ENCODE measurements around the gene CXorf38. TPM values are rescaled to one million over a fixed set of nuclear protein-coding genes. Genes with fewer than 3 reads are reported as not detected.
"Not testable (repeated sequence)": the region's sequence is repeated elsewhere in the genome, so short reads cannot be mapped to it uniquely, and the experiment has no call there.

Gene CXorf38
- total RNA-seq, 1 donor from 2014 or later: 15.9 TPM

DNA sequence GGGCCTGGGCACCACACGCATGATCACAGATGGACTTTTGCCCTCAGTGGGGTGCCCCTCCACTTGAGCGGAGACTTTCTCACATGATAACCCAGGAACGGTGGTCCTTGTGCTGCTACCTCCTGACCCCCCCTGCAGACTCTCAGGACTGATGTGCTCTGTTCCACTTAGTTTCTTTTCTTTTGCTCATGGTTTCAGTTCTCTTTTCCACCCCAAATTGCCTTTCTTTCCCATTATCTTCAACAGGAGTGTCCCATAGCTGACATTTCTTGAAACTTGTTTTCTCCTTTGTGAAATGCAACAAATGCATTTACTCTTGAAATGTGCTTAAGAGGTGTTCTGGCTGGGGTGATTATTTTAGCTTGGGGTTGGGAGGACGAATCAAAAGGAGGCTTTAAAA is 15.2 kb downstream of the CXorf38 start:
- no peak for DNase-seq (ENCODE audit: low read depth)

DNA sequence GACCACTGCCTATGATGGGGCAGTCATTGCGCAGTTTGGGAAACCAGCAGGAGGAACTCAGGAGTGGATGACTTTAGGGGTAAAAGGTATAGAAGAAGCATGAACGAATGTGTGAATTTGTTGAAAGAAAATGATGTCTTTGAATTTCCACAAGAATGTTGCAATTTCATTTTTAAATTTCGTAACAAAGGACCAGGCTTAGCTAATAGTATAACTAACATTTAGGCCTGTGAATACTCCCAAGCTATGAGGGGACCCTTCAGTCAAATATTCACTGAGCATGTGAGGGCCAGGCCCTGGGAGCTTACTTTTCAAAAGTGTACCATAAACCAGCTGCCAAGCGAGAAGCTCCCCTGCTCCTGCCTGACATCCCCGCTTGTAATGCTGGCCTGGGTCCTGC is 18.9 kb downstream of the CXorf38 start:
- DNase-seq (ENCODE audit: low read depth): no peak

DNA sequence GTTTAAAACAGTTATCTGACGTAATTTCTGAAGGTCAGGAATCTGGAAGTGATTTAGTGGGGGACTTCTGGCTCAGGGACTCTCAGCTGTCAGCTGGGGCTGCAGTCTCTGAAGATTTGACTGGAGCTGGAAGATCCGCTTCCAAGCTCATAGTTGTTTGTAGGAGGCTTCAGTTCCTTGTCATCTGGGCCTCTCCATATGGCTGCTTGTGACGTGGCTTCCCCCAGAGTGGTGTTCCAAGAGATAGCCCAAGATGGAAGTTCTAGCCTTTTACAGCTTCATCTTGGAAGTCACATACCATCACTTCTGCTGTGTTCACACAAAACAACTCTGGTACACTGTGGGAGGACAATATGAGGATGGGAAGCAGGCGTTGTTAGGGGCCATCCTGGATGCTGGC is 22.1 kb downstream of the CXorf38 start:
- no peak for DNase-seq (ENCODE audit: low read depth)

DNA sequence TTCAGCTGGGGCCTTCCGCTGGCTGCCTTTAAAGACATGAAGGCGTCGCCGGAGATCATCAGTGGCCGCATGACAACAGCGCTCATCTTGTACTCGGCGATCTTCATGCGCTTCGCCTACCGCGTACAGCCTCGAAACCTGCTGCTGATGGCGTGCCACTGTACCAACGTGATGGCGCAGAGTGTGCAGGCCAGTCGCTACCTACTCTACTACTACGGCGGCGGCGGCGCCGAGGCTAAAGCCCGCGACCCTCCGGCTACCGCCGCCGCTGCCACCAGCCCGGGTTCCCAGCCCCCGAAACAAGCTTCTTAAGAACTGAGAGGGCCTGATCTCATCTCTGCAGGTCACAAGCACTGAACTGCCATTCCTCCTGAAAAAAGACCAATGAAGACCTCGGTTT is 23.7 kb downstream of the CXorf38 start:
- DNase-seq (ENCODE audit: low read depth): no peak

DNA sequence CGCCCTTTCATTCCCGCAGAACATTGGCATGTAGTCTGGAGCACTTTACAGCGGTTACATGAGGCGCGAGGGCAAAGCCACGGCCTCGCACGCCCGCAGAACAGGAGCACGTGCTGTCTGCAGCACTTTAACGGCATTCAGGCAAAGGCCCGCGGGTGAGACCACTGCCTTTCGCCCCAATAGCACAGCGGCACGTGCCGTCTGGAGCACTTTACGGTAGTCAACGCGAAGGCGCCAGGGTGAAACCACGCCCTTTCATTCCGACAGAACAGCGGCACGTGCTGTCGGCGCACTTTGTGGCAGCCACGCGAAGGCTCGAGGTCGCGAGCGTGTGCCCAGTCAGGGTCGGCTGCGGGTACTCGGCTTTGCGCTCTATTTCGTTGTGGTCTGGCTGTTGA is 24.2 kb downstream of the CXorf38 start, which contains the start of gene MPC1L:
Gene MPC1L, plus strand, starts transcription at position 290 of the 398 bp plus-strand sequence. CDS start 138 bp downstream, outside the sequence.
- no peak for DNase-seq (ENCODE audit: low read depth)

DNA sequence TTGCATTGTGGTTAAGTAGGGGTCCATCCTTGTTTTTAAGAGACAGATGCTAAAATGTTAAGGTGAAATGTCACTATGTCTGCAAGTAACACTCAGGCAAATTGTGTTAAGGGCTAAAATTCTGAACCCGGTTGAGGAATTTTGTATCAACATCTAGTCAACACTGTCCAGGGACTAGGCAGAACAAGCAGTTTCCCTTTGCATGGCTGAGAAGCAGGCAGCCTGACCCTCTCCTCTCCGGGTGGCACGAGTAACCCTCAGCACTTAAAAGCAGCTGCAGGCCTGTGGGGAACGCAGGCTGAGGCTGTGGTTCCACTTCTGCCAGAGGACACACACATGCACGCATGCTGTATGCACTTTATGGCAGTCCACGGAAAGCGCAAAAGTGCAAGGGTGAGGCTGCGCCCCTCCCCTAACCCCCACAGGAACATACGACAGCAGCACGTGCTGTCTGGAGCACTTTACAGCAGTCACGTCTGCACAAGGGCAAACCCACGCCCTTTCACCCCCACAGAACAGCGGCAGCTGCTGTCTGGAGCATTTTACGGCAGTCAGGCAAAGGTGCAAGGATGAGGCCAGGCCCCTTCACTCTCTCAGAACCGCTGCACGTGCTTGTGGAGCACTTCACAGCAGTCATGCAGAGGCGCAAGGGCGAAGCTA is 24.8 kb downstream of the CXorf38 start:
- no peak for DNase-seq (ENCODE audit: low read depth)

DNA sequence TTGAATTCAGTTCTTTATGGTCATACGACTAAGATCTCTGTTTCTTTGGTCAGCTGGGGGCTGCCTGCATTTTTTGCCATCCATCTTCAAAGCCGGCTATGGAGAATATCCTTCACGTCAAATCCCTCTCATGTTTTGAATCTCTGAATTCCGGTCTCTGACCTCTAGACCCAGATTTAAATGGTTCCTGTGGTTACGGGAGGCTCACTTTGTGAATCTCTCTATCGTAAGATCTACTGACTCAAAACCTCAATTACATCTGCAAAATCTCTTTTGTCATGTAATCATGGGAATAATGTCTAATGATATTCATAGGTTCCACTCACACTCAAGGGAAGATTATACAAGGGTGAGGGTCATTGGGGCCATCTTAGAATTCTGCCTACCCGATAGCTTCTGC is 29.8 kb downstream of the CXorf38 start:
- no peak for DNase-seq (ENCODE audit: low read depth)

DNA sequence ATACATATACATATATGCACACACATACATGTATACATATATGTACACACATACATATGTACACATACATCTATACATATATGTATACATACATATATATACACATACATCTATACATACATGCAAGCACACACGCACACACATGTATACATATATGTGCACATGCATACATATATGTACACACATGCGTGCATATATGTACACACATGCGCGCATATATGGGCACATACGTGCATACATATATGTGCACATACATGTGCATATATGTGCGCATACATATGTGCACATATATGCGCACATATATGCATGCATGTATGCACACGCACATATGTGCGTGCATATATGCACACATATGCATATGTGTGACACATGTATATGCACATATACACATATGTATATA is 31.4 kb downstream of the CXorf38 start:
- DNase-seq (ENCODE audit: low read depth): no peak

DNA sequence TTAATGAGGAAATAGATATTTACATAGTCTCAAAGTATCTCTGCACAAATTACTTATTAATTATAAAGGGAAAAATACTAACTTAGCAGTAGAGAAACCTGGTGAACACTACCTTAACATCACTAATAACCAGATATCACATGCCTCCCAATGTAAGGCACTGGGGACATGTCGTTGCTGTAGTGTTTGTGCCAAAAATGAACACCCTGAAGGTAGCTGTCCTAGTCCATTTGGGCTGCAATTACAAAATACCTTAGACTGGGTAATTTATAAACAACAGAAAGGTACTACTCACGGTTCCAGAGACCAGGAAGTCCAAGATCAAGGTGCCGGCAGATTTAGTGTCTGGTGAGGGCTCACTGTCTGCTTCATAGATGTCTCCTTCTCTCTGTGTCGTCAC is 34.9 kb downstream of the CXorf38 start:
- DNase-seq (ENCODE audit: low read depth): no peak

DNA sequence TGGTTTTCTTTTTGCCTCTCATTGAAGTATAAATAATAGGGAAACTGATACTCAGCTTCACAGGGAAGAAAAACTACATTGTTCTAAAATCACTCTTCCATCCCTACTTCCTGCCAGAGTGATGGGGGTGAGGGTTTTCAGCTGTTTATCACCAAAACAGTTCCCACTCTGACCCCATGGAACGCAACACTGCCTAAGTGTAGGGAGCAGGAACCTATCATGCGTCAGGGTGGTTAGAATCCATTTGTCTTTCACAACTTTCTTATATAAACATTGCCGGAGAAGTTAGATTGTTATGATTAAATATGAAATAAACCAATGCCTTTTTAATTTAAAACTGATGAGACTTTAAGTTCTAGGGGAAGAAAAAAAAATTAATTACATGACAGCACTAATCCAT is 40.0 kb downstream of the CXorf38 start:
- no peak for DNase-seq (ENCODE audit: low read depth)

DNA sequence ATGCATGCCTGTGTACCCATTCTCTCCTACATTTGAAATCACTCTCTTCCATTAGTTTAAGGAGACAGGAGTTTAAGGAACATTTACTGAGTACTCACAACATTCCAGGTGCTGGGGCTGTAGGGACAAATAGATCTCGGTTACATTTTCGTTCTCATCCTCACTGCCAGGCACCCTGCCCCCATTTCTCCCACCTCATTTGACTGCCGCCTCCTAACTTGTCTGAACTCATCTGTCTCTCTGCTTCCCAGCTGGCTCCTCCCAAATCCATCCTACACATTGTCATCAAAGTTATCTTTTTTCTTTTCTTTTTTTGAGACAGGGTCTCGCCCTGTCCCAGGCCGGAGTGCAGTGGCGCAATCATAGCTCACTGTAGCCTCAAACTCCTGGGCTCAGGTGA is 43.9 kb downstream of the CXorf38 start:
- DNase-seq (ENCODE audit: low read depth): no peak

DNA sequence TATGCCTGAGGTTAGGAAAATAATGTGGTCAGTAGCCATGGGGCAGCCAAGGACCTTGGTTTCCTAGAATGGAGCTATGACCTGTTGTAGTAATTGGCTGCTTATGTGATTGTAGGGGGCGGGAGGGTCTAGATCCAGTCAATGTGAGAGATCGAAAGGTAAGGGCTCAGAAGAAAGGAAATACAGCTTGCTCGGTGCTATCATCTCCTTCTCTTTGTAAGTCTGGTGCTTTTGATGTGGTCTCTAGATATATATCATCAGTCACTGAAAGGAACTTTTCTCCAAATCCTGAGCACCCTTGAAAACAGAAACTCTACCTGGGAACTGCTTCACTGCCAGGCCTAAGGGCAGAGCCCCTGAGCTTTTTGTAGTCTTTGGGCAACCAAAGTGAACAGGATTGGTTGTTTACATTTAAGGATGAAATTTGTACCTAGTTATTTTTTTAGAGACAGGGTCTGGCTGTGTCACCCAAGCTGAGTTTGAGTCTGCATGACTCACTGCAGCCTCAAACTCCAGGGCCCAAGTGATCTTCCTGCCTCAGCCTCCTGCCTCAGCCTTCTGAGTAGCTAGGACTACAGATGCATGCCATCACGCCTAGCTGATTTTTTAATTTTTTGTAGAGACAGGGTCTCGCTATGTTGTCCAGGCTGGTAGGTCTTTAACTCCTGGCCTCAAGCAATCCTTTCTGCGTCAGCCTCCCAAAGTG is 57.6 kb downstream of the CXorf38 start:
- not testable (repeated sequence) for DNase-seq (ENCODE audit: low read depth)

DNA sequence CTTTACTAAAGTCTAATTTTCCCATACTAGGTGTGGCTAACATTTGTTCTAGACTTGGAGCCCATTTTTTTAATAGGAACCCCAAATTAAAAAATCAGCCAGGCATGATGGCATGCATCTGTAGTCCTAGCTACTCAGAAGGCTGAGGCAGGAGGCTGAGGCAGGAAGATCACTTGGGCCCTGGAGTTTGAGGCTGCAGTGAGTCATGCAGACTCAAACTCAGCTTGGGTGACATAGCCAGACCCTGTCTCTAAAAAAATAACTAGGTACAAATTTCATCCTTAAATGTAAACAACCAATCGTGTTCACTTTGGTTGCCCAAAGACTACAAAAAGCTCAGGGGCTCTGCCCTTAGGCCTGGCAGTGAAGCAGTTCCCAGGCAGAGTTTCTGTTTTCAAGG is 59.7 kb downstream of the CXorf38 start:
- not testable (repeated sequence) for DNase-seq (ENCODE audit: low read depth)

DNA sequence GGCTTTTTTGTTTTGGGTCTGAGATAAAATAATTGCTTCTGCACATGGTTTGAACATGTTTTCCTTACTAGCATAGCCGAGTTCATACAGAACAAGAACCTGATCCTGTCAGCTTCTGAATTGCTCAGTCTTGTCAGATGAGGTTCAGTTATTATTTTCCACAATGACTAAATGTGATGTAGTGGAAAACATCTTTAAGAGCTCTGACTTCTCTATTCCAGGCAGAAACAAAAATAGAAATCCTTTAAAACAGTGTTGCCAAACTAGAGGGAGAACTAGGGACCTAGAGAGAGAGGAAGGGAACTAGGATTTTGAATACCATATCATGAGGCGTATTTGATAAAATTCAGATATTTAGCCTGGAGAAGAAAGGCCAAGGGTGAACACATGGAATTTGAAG is 64.5 kb downstream of the CXorf38 start:
- no peak for DNase-seq (ENCODE audit: low read depth)

DNA sequence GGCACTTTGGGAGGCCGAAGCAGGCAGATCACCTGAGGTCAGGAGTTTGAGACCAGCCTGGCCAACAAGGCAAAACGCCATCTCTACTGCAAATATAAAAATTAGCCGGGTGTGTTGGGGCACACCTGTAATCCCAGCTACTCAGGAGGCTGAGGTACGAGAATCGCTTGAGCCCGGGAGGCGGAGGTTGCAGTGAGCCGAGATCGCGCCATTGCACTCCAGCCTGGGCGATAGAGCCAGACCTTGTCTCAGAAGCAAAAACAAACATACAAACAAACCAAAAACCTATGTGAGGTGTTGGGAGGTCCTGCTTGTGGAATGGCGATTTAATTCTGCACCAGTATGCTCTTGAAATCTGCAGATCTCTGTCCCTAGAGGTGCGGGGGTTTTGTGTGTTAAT is 65.2 kb downstream of the CXorf38 start:
- DNase-seq (ENCODE audit: low read depth): not testable (repeated sequence)

DNA sequence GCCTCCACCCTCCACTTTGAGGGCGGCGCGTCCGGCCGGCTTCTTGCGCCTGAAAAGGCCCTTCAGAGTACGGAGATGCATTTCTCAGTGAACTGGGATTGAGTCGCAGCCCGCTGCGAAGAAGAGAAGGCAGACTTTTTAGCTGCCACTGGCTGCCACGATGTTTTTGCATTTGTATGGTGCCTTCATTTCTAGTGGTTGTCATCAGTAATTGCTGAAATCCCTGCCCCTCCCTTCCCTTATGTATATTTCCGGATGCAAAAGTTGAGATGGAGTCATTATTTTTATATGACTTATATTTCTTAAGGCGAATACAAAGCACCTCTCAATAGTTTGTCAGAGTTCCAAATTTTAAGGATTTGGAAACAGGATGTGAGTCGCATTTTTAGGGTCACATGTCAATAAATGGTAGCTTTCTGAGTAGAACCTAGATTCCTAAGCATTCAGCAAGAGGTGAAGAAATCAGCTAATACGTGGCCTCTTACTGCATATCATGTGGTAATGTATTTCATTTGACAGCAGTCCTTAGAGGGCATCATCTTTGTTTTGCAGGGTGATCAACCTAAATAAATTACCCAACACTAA is 65.9 kb downstream of the CXorf38 start:
- DNase-seq (ENCODE audit: low read depth): no peak

DNA sequence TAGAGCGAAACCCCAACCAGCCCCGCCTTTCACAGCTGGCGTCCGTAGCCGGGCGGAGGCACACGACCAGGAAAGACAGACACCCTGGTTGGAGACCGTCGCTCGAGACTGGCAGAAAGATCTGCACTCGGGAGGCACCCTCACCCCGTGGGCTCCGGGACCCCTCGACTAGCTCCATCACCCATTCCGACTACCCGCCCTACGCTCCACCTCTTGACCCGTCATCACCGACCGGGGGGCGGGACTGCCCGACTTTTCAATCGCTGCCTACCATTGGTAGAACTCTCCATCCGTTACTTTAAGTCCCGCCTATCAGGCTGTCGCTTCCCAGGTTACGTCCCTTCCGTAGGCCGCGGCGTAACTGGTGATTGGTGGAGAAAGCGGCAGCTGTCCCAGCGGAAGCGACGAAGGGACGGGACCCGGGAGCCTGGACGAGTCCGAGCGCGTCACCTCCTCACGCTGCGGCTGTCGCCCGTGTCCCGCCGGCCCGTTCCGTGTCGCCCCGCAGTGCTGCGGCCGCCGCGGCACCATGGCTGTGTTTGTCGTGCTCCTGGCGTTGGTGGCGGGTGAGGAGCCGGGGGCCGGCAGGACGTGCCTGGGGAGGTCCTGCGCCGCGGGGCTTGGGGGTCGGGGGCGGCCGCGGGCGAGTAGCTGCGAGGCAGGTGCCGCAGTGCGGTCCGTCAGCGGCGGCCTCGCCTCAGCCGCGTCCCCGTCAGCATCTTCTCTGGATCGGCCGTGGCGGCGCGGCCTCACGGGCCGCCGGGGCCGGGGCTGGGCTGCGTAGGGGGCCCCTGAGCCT is 66.6 kb downstream of the CXorf38 start, which contains the start of gene ATP6AP2:
Gene ATP6AP2, plus strand, starts transcription at position 434 of the 799 bp plus-strand sequence. Its CDS starts 96 bp downstream, at position 530.
- peak; percentile 95 for DNase-seq (ENCODE audit: low read depth)

DNA sequence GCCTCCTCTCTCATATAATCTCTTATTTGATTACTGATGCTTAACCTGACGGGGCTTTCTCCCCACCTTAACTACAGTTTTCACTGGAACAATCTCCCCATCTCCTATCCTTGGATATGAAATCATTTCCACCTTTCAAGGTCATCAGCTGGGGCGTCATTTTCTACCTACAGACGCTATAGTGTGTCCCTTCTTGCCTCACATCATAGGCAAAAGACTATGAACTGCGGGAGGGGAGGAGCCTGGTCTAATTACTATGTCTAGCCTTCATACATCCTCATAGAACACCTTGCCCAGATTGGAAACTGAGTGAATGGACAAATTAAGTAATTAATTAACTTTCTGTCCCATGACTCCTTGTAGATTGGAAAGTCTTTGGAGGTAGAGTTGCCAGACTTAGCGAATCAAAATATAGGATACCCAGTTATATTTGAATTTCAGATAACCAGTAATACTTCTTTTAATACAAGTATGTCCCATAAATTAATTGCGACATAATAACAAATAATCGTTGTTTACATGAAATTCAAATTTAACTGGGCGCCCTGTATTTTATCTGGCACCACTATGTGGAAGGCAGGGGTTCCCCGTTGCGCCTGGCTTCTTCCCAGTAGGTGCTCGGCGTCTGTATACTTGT is 67.3 kb downstream of the CXorf38 start:
- DNase-seq (ENCODE audit: low read depth): no peak

DNA sequence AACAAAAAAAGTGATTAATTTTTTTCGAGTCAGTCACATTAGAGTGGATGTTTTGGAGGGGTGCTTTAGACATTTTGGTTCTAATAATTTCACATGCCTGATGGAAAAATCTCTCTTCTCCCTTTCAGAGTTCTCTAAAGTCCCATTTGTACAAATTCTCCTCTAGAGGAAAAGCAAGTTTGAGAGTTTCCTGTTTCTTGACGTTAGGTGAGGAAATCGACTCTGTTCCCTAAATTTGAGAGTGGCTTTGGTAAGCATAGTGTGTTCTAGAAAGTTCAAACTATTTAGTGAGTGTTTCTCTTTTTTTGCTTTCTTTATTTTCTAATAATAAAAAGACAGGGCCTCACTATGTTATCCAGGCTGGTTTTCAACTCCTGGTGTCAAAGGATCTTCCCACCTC is 68.2 kb downstream of the CXorf38 start:
- no peak for DNase-seq (ENCODE audit: low read depth)

DNA sequence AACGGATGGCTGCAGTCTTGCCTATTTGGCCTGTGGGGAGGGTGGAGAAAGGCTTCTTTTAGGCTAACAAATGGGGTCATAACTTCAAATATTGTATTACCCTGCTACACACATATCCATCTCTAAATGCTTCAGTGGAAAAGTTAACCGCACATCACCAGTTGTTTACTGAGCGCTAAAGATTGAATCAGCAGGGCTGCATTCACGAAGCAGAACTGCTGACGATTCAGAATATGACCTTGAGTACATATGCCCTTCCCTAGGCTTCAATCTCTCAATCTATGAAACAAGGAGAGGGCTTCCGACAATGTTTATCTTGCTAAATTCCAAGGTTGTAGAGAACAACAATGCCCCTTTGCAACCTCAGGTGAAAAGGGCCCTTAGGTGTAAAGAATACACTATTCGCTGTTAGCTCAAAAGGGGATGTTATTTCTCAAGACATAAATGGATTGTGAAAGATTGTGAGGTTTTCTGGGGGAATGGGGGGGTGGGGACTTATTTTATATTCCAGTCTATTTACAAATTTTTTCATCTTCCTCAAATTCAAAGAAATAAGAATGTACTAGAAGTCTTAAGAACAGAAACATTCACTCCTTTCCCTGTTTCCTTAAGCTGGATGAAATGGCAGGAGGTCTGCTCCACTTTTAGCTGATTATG is 69.2 kb downstream of the CXorf38 start:
- DNase-seq (ENCODE audit: low read depth): no peak

All from myocyte (in vitro differentiated cells).